ENCODE data around the gene ANAPC16. TPM values are rescaled to one million over a fixed set of nuclear protein-coding genes. Genes with fewer than 3 reads are reported as not detected.

Gene ANAPC16
- total and polyA plus RNA-seq, 2 experiments from 2014 or later, result 77.5 to 126 TPM

- H3K4me1 ChIP-seq (ENCODE audit: insufficient read depth), result peaks cover 34% of the 10 kb centered on the region
- no peak for ATAC-seq
Observed at GRCh38 chr10:72265990-72266865, 50.4 kb downstream of the ANAPC16 start.

GRCh38 chr10:72267381-72267780 is 51.6 kb downstream of the ANAPC16 start:
- Mint-ChIP-seq H3K27me3 (ENCODE audit: insufficient read depth, low read depth, poor library complexity) (peaks cover 18% of the 10 kb centered on the region), H3K4me1 (peaks cover 47% of the 10 kb centered on the region), H3K4me3 (peak overlapping the region; percentile 22; the same call in 1 of the 3 replicates), H3K27ac (peak overlapping the region; percentile 62), H3K9me3 (no peaks in the 10 kb centered on the region; the same call in 2 of the 3 replicates), H3K36me3 (ENCODE audit: low read depth) (peaks cover 9% of the 10 kb centered on the region; the same call in 1 of the 3 replicates)
- no peak for TF ChIP-seq STAT1 (IDR thresholded peaks at IDR 0.05; ENCODE audit: unreplicated experiment)
- no peak for TF ChIP-seq ZNF114 (CRISPR knock-in tag; IDR thresholded peaks at IDR 0.05)
- 0 out of 2 replicates have a peak, but pooled peaks have one; percentile 30 for TF ChIP-seq ZNF462 (CRISPR knock-in tag; IDR thresholded peaks at IDR 0.05)
- Histone ChIP-seq H4K20me1 (replicated peaks; ENCODE audit: insufficient read depth) (no peaks in the 10 kb centered on the region), H3K4me1 (ENCODE audit: insufficient read depth) (peaks cover 36% of the 10 kb centered on the region), H3K4me2 (peak overlapping the region; percentile 28; the same call in 1 of the 2 replicates), H3K36me3 (ENCODE audit: insufficient read depth) (no peaks in the 10 kb centered on the region), H3F3A (replicated peaks; ENCODE audit: low read depth) (peaks cover 14% of the 10 kb centered on the region), H3K27ac (ENCODE audit: low read depth) (peak overlapping the region; percentile 86), H2AFZ (peak overlapping the region; percentile 12), H3K27me3 (ENCODE audit: insufficient read depth) (no peaks in the 10 kb centered on the region), H3K4me3 (no peak overlapping the region), H3K9me2 (ENCODE audit: insufficient read depth) (0 out of 2 replicates have a peak, but pooled peaks cover 2% of the 10 kb centered on the region), H3K79me2 (replicated peaks; ENCODE audit: insufficient read depth) (no peaks in the 10 kb centered on the region)
- ATAC-seq, result peak; percentile 42
- DNase-seq (ENCODE audit: low spot score), result peak; percentile 32

More at GRCh38 chr10:72265990-72266865, 50.4 kb downstream of the ANAPC16 start:
- Mint-ChIP-seq H3K4me3 (no peak overlapping the region), H3K36me3 (ENCODE audit: low read depth) (peaks cover 6% of the 10 kb centered on the region; the same call in 1 of the 3 replicates), H3K4me1 (peaks cover 49% of the 10 kb centered on the region), H3K9me3 (no peaks in the 10 kb centered on the region; the same call in 2 of the 3 replicates), H3K27me3 (ENCODE audit: insufficient read depth, low read depth, poor library complexity) (peaks cover 18% of the 10 kb centered on the region), H3K27ac (no peak overlapping the region)
- H3F3A ChIP-seq (replicated peaks; ENCODE audit: low read depth), result peaks cover 21% of the 10 kb centered on the region
- no peak overlapping the region for H3K4me3 ChIP-seq
- H3K27me3 ChIP-seq (ENCODE audit: insufficient read depth), result no peaks in the 10 kb centered on the region
- TF ChIP-seq REST (IDR thresholded peaks at IDR 0.05; ENCODE audit: unreplicated experiment) (no peak), JUNB (IDR thresholded peaks at IDR 0.05; ENCODE audit: unreplicated experiment) (no peak)
- H3K4me2 ChIP-seq, result peak overlapping the region; percentile 43; the same call in 1 of the 2 replicates
- no peaks in the 10 kb centered on the region for H3K79me2 ChIP-seq (replicated peaks; ENCODE audit: insufficient read depth)
- DNase-seq (ENCODE audit: low spot score), result peak; percentile 16
- 0 out of 2 replicates have a peak, but pooled peaks cover 2% of the 10 kb centered on the region for H3K9me2 ChIP-seq (ENCODE audit: insufficient read depth)
- H4K20me1 ChIP-seq (replicated peaks; ENCODE audit: insufficient read depth), result no peaks in the 10 kb centered on the region
- H3K36me3 ChIP-seq (ENCODE audit: insufficient read depth), result no peaks in the 10 kb centered on the region
- H2AFZ ChIP-seq, result peak overlapping the region; percentile 87
- H3K27ac ChIP-seq (ENCODE audit: low read depth), result no peak overlapping the region

All from GM23338 (cell line).